ENCODE data around the gene TCEANC2.

TCEANC2 gene

DNA sequence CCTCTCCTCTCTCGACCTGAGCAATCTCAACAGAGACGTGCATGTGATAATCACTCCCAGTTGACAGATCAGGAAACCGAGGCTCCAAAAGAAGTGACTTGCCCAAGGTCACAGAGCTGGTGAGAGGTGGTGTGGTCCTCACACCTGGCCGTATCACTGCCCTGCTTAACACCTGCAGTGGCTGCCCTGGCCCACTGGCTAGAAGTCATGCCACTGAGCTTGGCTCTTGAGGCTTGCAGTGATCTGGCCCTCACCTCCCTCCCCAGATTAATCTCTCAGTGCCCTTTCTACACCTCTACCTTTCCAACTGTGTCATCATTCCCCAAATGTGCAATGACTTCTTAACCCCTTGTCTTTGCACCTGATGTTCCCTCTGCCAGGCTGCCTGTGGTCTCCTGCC, 60.6 kb downstream of the TCEANC2 start:
- no peak for DNase-seq (ENCODE audit: low read depth in 2 of 2)

DNA sequence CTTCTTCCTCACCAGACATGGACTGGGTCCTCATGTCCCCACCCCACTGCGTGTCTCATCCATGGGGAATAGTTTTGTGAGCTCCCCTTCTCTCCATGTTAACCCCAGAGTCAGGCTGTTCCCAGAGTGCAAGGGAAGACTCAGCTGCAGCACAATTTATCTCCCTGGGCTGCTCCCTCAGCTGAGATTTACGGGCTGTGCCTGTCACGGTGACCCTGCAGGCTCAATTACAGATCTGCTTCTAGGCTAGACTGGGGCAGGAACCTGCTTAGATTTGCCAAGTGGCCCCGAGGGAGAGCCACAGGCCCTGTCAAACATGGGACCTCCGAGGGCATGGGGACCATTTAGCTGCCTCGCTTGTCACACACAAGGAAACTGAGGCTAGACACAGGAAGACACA, 61.5 kb downstream of the TCEANC2 start:
- no peak for DNase-seq (ENCODE audit: low read depth in 2 of 2)

DNA sequence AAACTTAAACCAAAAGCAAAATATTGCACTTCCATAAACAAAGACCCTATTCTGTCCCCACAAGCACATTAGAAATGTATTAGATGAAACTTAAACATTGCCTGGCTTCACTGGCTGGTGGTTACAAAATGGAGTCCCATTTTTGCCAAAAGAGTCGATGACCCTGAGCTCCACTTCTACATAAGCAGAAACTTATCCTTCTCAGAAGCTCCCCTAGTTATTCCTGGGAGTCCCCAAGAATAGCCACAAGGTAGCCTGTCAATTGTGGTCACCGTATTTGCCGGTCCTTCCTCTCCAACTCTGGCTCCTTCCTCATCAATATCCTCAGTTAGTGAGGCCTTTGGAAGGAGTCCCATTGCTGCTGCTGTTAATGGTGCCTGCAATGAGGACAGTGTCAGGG, 62.1 kb downstream of the TCEANC2 start:
- DNase-seq (ENCODE audit: low read depth in 2 of 2) = no peak

- DNase-seq (ENCODE audit: low read depth in 2 of 2) = no peak
Measured at GRCh38 chr1:54117815-54118563, 64.6 kb downstream of the TCEANC2 start.

DNA sequence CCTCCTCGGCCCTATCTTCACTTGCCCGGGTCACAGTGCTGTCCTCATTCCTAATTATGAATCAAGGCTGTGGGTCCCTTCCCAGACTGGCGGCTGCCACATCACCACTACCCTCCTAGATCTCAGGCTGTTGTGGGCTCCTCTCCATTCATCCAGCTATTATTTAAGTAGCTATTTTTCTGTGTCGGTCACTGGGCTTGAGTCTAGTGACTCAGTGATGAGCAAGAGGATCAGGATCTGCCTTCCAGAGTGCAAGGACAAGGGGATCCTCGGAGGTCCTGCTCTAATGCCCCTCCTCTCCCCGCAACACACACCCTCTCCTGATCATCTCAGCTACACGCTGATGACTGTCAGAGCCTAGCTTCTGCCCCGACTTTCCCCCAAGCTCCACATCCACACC, 65.3 kb downstream of the TCEANC2 start:
- DNase-seq (ENCODE audit: low read depth in 2 of 2) = no peak

- no peak for DNase-seq (ENCODE audit: low read depth in 2 of 2)
Measured at GRCh38 chr1:54120018-54120697, 66.8 kb downstream of the TCEANC2 start.

DNA sequence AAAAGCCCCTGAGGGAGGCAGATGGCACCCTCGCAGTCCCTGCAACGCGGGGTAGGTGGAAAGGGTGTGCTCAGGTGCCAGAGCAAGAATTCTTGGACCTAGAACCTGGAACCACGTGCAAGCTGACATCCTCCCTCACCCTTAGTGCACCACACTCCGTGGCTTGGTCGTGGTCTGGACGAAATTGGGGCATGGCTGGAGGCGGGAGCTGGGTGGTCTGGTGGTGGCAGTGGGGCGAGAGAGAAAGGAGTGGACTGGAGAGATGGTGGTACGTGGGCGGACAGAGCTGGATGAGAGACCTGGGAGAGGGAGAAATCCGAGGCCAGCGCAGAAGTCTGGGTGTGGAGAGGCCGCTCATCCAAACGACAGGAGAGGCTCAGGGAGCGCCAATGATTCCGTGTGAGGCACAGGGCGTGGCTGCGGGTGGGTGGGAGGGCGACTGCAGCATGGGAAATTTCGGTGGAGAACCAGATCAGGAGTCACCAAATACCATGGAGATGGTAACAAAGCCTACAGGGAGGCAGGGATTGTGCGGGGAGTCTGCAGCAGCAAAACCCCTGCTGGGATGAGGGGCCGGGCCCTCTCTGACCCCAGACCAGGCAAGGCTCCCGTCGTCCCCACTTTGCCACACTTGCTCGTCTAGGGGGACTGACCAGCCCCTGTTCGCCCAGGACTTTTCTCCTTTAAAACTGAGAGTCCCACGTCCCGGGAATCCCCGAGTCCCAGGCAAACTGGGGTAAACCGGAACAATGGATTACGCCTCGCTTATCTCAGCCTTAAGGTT, 67.5 kb downstream of the TCEANC2 start:
- DNase-seq (ENCODE audit: low read depth in 2 of 2) = no peak

- DNase-seq (ENCODE audit: low read depth in 2 of 2) = peak; percentile 45 to 69
Measured at GRCh38 chr1:54121482-54122134, 68.2 kb downstream of the TCEANC2 start.

- DNase-seq (ENCODE audit: low read depth in 2 of 2) = no peak
Measured at GRCh38 chr1:54122135-54122751, 68.8 kb downstream of the TCEANC2 start.

DNA sequence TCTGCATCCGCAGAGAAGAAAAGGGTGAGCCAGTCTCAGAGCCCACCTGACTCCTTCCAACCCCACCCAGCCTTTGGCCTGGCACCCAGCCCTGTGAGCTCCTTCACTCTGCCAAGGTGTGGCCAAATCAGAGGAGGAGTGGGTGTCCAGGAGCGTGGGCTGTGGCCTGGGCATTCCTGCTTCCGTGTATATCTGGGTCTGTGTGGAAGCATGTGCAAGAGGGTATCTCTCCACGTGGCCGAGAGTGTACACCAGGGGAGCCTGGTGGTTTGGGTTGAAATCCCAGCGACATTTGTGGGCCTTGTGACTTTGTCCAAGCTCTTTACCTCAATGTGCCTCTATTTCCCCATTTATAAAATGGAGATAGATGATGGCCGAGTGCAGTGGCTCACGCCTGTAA, 69.6 kb downstream of the TCEANC2 start:
- no peak for DNase-seq (ENCODE audit: low read depth in 2 of 2)

- no peak for DNase-seq (ENCODE audit: low read depth in 2 of 2)
Measured at GRCh38 chr1:54124472-54124871, 71.1 kb downstream of the TCEANC2 start.

DNA sequence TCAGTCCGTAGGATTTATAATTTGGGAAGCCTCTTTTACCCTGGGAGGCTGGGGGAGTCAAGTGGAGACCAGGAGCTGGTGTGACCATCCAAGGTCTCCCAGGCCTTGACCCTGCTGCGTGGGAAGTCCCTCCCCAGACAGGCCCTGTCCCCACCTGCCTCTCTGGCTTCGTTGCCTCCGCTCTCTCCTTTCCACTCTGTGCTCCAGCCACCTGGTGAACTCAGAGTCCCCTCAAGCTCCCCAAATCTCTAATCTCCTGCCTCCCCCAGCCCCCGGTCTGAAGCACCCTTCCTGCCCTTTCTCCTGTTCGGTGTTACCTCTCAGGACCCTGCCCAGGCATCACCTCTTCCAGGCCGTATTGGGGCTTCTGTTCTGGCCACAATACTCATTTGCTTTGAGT, 71.5 kb downstream of the TCEANC2 start:
- no peak for DNase-seq (ENCODE audit: low read depth in 2 of 2)

GRCh38 chr1:54125386-54126070, 72.1 kb downstream of the TCEANC2 start:
- no peak for DNase-seq (ENCODE audit: low read depth in 2 of 2)

DNA sequence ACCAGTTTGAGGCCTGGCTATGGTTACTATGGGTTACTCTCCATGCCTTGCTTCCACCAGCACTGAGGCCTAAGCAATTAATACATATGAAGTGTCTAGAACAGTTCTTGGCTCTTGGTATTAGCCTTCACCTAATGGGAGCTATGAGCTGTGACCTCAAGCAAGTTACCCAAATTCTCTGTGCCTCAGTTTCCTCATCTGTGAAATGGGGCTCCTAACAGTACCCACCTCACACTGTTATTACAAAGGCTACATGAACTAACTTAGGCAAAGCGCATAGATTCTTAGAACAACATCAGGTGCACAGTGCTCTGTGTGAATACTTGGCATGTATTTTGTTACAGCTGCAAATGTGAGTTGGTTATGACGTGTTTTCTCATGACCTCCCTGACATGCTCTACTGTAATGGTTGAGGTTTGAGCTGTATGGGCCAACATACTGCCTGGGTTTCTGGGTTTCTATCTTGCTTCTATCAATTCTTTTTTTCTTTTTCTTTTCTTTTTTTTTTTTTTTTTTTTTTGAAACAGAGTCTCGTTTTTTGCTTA, 72.9 kb downstream of the TCEANC2 start:
- DNase-seq (ENCODE audit: low read depth in 2 of 2) = no peak

DNA sequence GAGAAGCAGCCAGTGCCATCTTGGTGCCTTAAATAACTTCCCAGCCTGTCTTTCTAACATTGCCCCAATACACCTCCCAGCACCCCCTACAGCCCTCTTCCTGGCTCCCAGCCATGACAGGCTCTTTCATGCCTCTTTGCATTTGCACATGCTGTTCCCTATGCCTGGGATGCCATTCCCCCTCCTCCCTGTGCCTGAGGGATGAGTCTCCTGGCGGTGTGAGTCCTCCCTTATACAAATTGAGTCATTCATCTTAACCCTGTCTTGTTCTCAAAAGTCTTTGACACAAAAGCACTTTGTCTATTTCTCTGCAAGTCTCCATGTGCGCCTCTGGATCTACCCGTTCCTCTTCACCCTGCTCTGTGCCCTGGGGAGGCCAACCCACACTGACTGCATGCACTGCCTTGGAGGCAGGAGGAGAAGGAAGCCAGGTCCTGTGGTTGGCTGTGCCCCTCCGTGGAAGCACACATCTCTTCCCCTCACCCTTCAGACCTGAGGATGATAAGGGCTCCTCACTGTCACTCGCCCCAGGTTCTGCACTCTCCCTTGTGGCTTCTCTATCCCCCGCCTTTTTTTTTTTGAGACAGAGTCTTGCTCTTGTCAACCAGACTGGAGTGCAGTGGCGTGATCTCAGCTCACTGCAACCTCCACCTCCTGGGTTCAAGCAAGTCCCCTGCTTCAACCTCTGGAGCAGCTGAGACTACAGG, 74.3 kb downstream of the TCEANC2 start:
- DNase-seq (ENCODE audit: low read depth in 2 of 2) = no peak

GRCh38 chr1:54129858-54130257, 76.5 kb downstream of the TCEANC2 start:
- no peak for DNase-seq (ENCODE audit: low read depth in 2 of 2)

DNA sequence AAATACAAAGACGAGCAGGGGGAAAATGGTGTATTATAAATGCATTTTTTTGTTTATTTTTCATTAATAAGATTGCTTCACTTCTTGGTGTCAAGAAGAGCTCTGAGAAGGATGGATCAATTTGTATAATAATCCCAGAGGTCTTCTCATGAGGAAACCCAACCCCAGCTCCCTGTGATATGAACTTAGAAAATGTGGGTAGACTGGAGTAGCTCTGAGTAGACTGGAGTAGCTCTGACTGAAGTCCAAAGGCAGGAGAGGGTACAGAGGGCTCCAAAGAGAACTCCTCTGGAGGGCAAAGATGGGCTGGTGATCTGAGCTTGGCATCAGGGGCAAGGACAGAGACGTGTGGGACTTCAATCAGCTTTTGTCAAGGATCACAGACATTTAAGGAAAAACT, 78.0 kb downstream of the TCEANC2 start:
- DNase-seq (ENCODE audit: low read depth in 2 of 2) = no peak

DNA sequence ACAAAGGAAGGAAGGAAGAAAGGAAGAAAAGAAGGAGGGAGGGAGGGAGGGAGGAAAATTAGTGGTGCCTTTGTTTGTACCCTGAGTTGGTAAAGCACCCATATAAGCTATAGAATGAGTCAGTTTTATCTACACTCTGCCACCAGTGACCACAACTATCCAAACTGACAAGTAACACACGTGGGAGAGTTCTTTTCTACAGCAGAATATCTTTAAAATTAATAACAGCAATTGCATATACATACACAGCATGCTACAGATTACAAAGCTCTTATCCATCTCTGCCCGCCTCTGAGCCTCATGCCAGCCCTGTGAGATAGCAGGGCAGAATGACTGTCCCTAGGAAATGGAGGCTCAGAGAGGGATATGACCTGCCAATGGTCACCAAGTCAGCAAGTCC, 79.1 kb downstream of the TCEANC2 start:
- DNase-seq (ENCODE audit: low read depth in 2 of 2) = no peak

DNA sequence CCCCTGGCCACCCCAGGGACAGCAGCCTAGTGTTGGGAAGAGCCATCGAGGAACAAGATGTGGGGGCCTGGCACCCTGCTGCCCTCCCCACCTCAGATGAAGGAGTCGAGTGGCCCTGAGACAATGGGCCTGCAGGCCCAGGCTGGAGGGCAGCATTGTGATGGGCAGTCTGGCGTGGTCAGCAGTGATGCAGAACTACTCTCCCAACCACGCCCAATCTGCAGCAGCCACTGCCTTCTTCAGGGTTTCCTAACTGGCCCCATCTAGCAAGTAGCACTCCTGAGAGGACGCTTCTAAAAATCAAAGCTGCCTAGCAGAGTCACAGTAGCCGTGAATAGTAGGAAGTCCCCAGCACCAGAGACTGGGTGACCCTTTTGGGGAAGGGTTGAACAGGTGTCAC, 80.9 kb downstream of the TCEANC2 start:
- DNase-seq (ENCODE audit: low read depth in 2 of 2) = no peak

- no peak for DNase-seq (ENCODE audit: low read depth in 2 of 2)
Measured at GRCh38 chr1:54135436-54136120, 82.2 kb downstream of the TCEANC2 start.
